Tibial nerve (tissue), 4 donors: ENCODE measurements around the gene SLC66A2.

Source experiments
- CTCF ChIP-seq, 5 experiments: fragments of 200-600 bp in 3 of 5; fragments of 450-650 bp in 2 of 5; sonication (generic) in 3 of 5; IDR thresholded peaks; one replicate each; pipeline ENCODE4 v1.5.1; 2016 to 2019; ENCODE audit warnings: antibody characterized with exemption in 5 of 5, mild to moderate bottlenecking in 3 of 5, moderate library complexity in 2 of 5
- EP300 ChIP-seq, 2 donors: sonication (generic); formaldehyde crosslinking; IDR thresholded peaks; one replicate each; pipeline ENCODE4 v1.6.1; 2017; ENCODE audit warnings: antibody characterized with exemption in 2 of 2, mild to moderate bottlenecking in 1 of 2

- TF ChIP-seq CTCF (IDR thresholded peaks at IDR 0.05) (no peak), EP300 (IDR thresholded peaks at IDR 0.05) (no peak)
Measured at GRCh38 chr18:79973517-79973916, 22.1 kb upstream of the SLC66A2 start.
